Bronchial epithelial cell (primary cell): ENCODE data around the gene GAB4. TPM values are rescaled to one million over a fixed set of nuclear protein-coding genes. Genes with fewer than 3 reads are reported as not detected.

Experiments
- DNase-seq: peaks from one replicate; pipeline ENCODE4 v3.0.0-alpha.2; 2010; ENCODE audit warnings: low read depth
- FAIRE-seq: peaks from 2 replicates; lab custom pipeline; 2011; peaks lifted over from hg19 to GRCh38; lab: Jason Lieb, UNC
- H3K27me3 ChIP-seq: 2 replicates; pipeline ENCODE4 v1.5.1; 2011; ENCODE audit warnings: low read length; ENCODE audit not compliant: control insufficient read depth, insufficient read depth
- H3K36me3 ChIP-seq: 2 replicates; pipeline ENCODE4 v1.5.1; 2011; ENCODE audit warnings: low read length; ENCODE audit not compliant: control insufficient read depth, insufficient read depth
- H3K4me3 ChIP-seq: 2 replicates; pipeline ENCODE4 v1.5.1; 2011; ENCODE audit warnings: mild to moderate bottlenecking, low read depth, low read length, control low read depth
- CTCF ChIP-seq: IDR thresholded peaks from 2 replicates; pipeline ENCODE4 v1.5.1; 2011; ENCODE audit warnings: mild to moderate bottlenecking, moderate library complexity, low read length, control low read depth, inconsistent platforms; ENCODE audit not compliant: insufficient read depth, severe bottlenecking
- total RNA-seq: library from RNA; depleted of rRNA; stranded (reverse); fragments of >200 nt; gene quantifications from 2 replicates; pipeline ENCODE4 v1.2.1, GENCODE V29; 2014

GAB4 gene
- total RNA-seq, 1 donor from 2014 or later = not detected

GRCh38 chr22:16961477-16962186 is 46.4 kb downstream of the GAB4 start:
- no peak overlapping the region for H3K4me3 ChIP-seq
- DNase-seq (no peak), FAIRE-seq (no peak)
- no peaks in the 10 kb centered on the region for H3K27me3 ChIP-seq
- H3K36me3 ChIP-seq = no peaks in the 10 kb centered on the region
- no peak for TF ChIP-seq CTCF

- no peak for FAIRE-seq
- H3K27me3 ChIP-seq = no peaks in the 10 kb centered on the region
- H3K4me3 ChIP-seq = no peak overlapping the region
- H3K36me3 ChIP-seq = no peaks in the 10 kb centered on the region
- DNase-seq = no peak
- no peak for TF ChIP-seq CTCF
Observed at GRCh38 chr22:16960884-16961249, 47.2 kb downstream of the GAB4 start.

GRCh38 chr22:16960220-16960883 is 47.7 kb downstream of the GAB4 start:
- no peaks in the 10 kb centered on the region for H3K36me3 ChIP-seq
- TF ChIP-seq CTCF = no peak
- no peaks in the 10 kb centered on the region for H3K27me3 ChIP-seq
- FAIRE-seq = peak; percentile 43
- no peak for DNase-seq
- H3K4me3 ChIP-seq = no peak overlapping the region

- Histone ChIP-seq H3K4me3 (no peak overlapping the region), H3K36me3 (no peaks in the 10 kb centered on the region), H3K27me3 (no peaks in the 10 kb centered on the region)
- FAIRE-seq (no peak), DNase-seq (no peak)
- no peak for TF ChIP-seq CTCF
Observed at GRCh38 chr22:16959345-16959930, 48.6 kb downstream of the GAB4 start.

- no peak for TF ChIP-seq CTCF
- FAIRE-seq (no peak), DNase-seq (no peak)
- no peak overlapping the region for H3K4me3 ChIP-seq
- H3K36me3 ChIP-seq = no peaks in the 10 kb centered on the region
- no peaks in the 10 kb centered on the region for H3K27me3 ChIP-seq
Observed at GRCh38 chr22:16958475-16958874, 49.5 kb downstream of the GAB4 start.
